Renal cortex interstitium (tissue), 11 donors: Measurements from ENCODE around the gene AKNA. TPM values are rescaled to one million over a fixed set of nuclear protein-coding genes. Genes with fewer than 3 reads are reported as not detected.

ENCODE experiments used
- DNase-seq, 11 donors: peaks; one replicate each; pipeline ENCODE4 v3.0.0-alpha.2; 2013; ENCODE audit warnings: low read depth in 9 of 11, low spot score in 4 of 11; ENCODE audit errors: extremely low read depth in 1 of 11
- polyA plus RNA-seq, 3 donors: library from polyadenylated mRNA; unstranded; fragments of 120-200 nt; gene quantifications; one replicate each; pipeline ENCODE4 v1.2.1, GENCODE V29; 2013; ENCODE audit not compliant: insufficient read length in 3 of 3

Gene AKNA
- polyA plus RNA-seq, 3 donors = 10.7 to 14.2 (median 13.3) TPM

DNA sequence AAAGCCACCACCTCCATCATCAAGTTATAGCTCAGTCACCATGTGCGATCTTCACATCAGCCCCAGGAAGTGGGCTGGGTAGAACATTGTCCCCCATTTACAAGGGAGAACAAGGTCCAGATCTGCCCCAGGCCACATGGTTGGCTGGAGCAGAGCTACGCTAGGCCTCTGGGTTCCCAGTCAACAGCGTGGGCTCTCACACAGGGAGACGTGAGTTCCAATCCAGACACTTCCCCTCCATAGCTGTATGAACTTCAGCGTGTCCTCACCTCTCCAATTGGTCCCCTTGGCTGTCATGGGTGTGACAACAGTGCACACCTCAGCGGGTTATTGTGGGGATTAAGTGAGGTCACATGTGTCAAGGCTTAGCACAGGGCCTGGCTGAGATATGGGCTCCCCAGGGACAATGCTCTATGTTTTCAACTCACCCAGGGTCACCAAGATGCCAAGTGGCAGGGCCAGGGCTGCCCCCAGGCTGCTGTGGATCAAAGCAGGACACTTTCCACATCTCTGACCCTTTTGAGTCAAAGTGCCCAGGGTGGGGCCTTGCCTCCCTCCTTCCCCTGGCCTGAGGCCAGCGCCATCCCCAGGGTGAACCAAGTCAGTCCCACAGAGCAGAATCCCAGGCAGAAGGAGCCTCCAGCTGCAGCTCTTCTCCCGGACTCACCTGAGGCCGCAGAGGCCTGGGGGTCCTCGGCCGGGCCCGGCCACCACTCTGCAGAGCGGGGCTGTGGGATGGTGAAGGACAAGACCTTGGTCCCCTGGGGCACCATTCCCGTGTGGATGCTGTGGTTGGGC lies 19.8 kb downstream of the AKNA start:
- DNase-seq = no peak

DNA sequence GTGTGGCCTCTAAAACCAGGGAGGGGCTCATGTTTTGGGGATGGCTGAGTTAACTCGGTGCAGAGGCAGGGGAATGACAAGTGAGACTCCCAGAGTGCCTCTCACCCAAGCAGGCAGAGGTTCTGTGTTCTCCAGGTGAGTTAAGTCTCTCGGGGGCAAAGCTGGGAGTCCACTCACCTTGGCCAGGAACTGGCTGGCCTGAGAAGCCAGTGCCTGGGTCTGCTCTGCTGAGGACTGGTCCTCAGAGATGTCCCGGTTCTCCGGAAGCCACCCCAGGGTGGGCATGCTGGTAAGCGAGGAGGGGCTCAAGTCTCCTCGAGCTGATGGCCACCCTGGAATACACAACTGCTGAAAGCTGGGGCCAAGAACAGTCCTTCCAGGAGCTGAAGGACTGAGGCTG lies 20.4 kb downstream of the AKNA start:
- no peak for DNase-seq

DNA sequence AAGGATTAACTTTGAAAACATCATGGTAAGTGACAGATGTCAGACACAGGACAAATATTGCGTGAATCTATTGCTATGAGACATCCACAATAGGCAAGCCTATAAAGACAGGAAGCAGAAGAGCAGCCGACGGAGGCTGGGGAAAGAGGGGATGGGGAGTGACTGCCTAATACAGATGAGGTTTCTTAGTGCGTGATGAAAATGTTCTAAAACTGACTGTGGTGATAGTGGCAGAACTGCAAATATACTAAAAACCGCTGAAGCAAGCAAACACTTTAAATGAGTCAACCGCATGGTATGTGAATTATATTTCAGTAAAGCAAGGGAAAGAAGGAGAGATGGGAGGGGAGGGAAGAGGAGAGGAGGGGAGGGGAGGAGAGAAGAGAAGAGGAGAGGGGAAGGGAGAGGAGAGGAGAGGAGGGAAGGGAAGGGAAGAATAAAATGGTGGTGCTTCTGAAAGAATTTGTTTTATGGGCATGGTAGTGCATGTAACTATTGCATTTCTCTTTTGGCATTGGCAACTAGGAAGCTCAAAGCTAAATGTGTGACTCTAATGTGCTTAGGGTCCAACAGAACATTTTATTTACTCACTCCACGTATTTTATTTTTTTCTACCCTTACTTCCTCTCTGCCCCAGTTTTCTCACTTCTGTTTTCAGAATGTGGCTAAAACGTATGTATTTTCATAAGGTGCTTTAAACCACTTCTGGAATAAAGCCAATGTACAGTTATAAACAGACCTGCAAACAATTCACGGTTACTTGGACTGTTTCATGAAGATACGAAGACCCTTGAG lies 21.3 kb downstream of the AKNA start:
- no peak for DNase-seq

DNA sequence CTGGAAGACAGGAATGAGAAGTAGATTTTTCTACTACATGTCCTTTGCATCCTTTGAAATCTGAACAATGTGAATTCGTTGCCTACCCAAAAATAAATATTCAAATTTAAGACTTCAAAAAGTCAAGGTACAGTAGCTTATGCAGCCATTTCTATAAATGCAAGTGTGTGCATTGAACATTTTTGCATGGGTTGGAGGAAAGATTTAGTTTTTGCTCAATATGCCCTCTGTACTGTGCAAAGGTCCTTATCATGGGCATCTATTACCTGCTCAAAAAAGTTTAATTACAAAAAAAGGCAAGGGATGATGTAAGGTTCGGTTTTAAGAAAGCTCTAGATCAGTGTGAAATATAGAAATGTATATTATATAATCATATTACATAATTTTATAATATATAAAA lies 22.6 kb downstream of the AKNA start:
- DNase-seq = no peak

DNA sequence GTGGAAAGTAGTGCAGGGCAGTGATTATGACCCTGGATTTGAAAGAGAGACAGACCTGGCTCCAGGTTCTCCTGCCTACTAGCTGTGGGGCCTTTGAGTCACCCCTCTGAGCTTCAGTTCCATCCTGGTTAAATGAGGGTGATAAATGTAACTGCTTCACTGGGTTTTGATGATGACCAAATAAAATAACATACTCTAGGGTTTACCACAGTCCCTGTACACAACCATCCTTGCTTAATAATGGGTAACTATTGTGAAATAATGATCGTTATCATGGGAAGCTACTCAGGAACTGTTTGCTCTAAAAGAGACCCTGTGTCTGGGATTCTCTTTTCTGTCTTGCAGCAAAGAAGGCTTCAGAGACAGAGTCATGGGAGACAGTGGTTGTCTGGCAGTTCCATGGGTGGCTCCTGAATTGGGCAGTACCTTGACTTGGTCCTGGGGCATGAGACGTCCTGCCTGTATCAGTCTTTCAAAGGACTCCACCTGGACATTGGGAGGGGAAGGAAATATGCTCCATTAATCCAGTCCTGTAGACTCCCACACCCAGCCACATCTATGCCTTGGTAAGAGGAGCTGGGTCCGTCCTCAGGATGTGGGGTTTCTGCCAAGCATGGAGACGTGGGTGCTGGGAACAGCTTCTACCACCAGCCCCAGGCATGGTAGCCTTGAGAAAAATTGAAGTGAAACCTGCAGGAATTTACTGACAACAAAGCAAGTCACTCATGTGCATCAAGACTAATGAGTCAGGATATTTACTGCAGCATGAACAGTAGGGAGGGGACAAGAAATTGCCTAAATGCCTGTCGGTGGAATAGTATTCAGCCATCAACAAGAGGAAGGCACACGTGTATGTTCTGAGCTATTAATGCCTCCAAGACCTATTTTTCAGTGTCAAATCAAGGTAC lies 23.4 kb downstream of the AKNA start:
- no peak for DNase-seq

DNA sequence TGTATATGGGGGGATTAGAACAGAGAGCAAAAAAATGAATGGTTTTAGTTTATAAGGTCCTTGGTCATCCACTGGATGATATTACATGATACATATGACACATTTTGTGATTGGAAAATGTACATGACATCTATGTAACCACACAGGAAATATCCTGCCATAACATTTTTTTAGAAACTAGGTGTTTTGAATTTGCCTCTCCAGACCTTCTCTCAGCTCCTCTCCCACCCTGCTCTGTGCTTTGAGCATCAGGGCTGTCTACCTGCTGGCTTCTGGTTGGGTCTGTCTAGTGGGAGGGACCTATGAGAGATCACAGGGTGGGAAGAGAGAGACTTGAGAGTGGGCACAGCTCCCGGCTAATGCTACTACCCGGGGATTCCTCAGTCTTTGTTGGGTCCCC lies 24.4 kb downstream of the AKNA start:
- DNase-seq = no peak

DNA sequence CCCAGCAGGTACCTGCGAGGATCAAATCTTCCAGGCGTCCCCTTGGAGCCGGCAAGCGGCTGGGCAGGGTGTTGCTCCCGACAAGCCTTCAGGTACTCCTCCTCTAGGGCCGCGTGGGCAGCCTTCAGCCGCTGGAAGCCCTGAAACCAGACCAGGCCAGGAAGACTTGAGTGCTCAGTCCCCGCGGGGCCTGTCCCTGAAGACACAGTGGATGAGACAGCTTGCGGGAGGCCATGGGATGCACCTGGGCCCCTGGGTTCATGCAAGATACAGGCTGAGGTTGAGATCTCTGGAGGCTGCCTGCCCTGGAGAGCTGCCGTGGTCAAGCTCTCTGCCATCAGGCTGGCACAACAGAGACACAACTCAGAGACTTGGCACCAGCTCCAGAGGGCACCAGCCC lies 25.4 kb downstream of the AKNA start:
- no peak for DNase-seq

DNA sequence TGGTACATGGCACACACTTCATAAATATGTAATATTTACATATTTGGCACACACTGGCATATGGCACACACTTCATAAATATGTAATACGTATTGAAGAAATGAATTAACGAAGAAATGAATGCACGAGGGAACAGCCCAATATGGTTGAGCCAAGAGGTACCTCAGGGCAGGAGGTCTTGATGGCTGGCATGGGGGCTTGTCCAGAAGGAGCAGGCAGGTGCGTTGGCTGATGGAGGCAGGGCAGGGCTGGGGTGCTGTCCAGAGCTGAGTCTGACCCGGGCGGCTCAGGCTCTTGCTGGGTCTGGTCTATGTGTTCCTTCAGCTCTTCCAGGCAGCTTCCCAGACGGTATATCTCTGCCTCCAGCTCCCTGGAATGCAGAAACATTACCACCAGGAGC lies 26.2 kb downstream of the AKNA start:
- no peak for DNase-seq

DNA sequence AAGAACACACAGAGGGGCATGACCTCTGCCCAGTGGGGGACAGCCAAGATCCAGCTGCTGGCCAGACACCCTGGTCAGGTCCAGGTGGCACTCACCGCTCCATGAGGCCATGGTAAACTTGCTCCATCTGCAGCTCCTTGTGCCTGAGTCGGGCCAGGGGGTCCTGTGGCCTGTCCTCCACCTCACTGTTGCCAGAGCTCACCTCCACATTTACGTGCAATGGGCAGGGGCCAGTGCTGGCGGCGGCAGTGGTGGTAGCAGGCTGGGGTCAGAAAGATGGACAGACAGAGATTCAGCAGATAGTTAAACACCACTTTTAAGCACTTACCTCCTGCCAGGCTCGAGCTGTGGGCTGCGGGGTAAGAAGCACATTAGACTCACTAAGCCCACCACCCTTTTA lies 28.0 kb downstream of the AKNA start:
- no peak for DNase-seq

DNA sequence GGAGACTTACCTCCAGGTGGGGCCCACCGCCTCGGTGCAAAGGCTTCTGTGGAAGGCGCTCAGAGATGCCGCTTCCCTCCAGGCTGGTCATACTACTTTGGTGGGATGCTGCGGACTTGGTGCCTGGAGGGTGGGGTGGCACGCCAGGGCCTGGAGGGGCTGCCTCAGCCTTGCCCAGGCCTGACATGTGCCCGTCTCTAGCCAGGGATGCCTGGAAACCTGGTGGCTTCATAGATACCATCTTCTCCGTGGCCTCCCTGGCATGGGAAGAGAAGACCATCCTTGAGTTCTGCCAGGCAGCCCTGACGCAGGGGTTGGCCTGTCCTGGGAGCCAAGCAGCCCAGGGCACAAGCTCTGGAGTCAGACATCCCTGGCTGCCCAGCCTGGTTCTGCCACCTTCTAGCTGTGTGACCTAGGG lies 29.9 kb downstream of the AKNA start:
- no peak for DNase-seq

DNA sequence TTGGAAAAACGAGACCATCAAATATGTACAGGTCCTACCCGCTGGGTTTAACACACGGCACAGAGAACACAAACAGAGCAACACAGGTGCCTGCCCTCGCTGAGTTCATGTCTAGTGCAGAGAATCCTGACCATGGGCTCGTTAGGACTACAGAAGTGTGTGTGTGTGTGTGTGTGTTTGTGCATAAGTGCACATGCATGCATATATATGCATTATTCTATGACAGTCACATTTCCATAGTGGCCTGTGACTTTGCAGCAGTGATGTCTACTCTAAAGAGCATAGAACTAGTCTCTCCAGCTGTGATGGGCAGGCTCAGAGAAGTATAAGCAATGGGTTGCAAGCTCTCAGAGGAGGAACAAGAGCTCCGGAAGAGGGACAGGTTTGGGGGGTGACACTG lies 30.4 kb downstream of the AKNA start:
- no peak for DNase-seq

DNA sequence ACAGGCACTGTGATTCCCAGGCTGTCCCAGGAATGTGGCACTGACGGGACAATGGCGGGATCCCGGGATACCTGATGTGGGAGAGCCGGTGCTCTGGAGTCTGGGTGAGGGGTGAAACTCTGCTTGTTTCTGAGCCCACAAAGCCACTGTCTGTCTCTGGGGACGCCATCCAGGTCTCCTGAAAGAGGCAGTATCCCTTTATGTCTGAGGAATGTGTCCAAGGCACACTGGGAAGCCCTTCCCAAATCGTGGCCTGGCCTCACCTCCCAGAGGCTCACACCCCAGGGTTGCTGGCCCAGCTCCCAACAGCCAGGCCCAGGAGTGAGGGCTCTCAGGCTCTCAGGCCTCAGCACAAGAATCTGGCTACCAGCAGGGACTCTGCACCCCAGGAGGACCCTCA lies 31.0 kb downstream of the AKNA start:
- DNase-seq = no peak

DNA sequence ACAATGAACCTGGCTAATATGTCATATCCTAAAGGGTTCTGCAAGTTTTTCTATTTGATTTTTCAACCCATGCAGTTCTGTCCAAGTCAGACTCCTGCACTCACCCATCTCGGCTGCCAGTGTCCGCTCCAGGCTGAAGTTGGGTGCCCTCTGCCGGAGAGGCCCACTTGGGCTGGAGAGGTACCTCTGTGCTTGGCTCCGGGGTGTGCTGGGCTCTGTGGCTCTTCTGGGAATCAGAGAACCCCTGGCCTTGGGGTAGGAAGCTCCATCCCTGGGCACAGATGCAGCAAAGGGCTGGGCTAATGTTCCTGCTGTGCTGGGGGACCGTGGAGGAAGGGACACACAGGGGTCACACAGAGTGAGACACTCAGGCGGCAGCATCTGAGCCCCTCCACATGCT lies 32.0 kb downstream of the AKNA start:
- no peak for DNase-seq

DNA sequence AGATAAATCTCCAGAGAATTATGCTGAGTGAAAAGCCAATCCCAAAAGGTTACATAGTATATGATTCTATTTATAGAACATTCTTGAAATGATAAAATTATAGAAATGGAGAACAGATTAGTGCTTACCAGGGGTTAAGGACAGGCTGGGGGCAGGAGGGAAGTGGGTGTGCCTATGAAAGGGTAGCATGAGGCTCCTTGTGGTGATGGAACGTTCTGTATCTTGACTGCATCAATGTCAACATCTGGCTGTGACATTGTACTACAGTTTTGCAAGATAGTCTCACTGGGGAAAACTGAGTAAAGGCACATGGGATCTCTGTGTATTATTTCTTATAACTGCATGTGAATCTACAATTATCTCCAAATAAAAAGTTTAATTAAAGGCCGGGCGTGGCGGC lies 35.9 kb downstream of the AKNA start:
- no peak for DNase-seq

DNA sequence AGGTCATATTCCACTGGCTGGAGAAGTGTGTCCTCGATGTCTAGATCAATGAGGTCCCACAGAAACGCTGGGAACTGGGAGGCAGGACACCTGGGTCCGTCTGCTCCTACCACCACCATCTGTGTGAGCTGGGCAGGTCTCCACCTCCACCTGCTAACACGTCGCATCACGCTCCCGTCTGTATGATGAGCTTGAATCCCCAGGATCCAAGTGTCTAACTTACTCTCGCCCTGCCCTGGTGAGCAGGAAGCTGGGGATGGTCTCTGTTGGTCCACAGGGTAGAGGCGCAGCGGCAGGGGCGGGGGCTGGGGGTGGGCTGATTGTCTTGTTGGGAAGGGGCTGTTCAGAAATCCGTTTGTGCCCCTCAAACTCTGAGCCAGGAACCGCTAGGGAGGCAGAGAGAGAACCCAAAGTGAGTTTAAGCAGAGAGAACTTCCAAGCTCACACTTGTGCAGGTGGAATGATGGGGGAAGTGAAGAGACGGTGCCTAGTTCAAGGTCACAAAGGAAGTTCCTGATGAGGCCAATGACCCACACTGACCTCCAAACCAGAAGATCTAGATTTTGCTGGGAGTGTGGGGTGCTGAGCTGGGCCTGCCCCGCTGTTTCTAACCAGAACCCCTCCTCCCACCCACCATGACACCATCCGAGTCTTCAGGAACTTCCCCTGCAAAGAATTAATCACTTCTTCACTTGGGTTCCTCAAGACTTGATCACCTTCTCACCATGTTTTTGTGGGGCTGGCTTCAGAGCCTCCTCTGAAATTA lies 37.0 kb downstream of the AKNA start:
- no peak for DNase-seq

DNA sequence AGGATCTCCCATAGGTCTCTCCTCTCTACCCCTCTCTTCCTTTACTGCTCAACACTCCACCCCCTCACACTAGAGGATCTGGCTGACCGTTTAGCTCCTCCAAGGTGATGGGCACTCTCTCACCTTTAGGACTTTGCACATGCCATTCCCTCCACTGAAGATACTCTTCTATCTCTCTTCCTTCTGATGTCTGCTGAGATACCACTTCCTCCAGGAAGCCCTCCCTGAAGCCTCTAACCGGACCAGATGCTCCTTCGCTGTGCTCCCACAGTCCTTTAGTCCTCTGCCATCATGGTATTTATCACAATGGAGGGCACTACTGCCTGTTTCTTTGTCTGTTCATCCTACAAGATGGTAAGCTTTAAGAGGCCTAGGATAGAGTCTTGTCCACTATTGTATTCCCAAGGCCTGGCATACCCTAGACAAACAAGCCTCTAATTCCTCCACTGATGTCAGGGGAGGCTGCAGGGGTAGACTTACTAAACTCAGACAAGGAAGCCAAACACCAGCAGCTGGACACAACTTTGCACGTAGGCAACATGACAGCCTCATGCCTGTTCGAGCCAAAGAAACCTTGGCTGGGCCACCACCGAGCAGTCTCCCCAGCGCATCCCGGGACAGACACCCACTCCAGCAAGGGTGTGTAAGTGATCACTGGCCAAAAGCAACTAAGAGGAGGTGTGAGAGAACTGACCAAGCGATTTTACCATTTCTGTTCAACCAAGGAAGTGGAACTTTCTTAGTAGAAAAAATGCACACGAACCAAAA lies 37.9 kb downstream of the AKNA start:
- no peak for DNase-seq

DNA sequence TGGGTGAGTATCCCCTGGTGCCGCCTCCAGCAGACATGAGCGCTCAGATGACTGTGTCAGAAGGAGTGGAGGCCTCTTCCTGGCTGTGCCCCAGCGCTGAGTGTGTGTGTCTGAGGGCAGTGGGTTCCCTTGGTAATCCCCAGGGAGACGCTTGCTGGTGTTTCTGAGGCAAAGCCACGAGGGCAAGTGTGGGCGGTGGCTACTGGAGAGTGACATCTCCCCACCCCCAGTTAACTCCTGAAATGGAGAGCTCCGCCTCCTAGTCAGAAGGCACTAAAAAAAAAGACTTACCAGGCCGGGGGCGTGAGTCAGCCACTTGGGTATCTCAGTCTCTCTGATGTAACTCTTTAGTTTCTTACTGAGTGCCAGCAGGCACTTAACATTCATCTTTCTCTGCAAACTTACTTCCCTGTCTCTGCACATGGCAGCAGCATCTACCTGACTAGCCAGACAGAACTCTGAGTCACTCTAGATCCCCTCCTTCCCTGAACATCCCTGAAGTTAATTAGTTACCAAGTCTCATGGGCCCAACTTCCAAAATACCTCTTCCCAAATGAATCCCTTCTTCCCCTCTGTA lies 38.8 kb downstream of the AKNA start:
- DNase-seq = peak in 9 of 11 donors; percentile 26 to 65 (median 54)
